ELR (cell line): Measurements from ENCODE around the gene AMD1.
A peak's percentile ranks its signal among the peaks of the same experiment; 100 is the strongest.
"Not testable (repeated sequence)": the region's sequence is repeated elsewhere in the genome, so short reads cannot be mapped to it uniquely, and the experiment has no call there.

Source experiments
- DNase-seq: peaks from one replicate; pipeline ENCODE4 v3.0.0-alpha.2; 2015; ENCODE audit warnings: low read depth

Gene AMD1

GRCh38 chr6:110877569-110877968, 3.0 kb downstream of the AMD1 start:
- no peak for DNase-seq

- DNase-seq, result peak; percentile 62
Observed at GRCh38 chr6:110878751-110879522, 4.4 kb downstream of the AMD1 start.

GRCh38 chr6:110880651-110881050, 6.1 kb downstream of the AMD1 start:
- DNase-seq, result no peak

- no peak for DNase-seq
Observed at GRCh38 chr6:110881546-110882273, 7.1 kb downstream of the AMD1 start.

GRCh38 chr6:110882274-110882619, 7.7 kb downstream of the AMD1 start:
- DNase-seq, result no peak

GRCh38 chr6:110882824-110883554, 8.4 kb downstream of the AMD1 start:
- no peak for DNase-seq

GRCh38 chr6:110884321-110884720, 9.7 kb downstream of the AMD1 start:
- no peak for DNase-seq

GRCh38 chr6:110885526-110885925, 10.9 kb downstream of the AMD1 start:
- no peak for DNase-seq

GRCh38 chr6:110886555-110887167, 12.1 kb downstream of the AMD1 start:
- DNase-seq, result no peak

- DNase-seq, result no peak
Observed at GRCh38 chr6:110890288-110890687, 15.7 kb downstream of the AMD1 start.

GRCh38 chr6:110895907-110896608, 21.5 kb downstream of the AMD1 start:
- DNase-seq, result no peak

GRCh38 chr6:110897433-110897832, 22.8 kb downstream of the AMD1 start:
- DNase-seq, result peak; percentile 31

- no peak for DNase-seq
Observed at GRCh38 chr6:110898111-110898510, 23.5 kb downstream of the AMD1 start.

- no peak for DNase-seq
Observed at GRCh38 chr6:110900028-110900598, 25.5 kb downstream of the AMD1 start.

- not testable (repeated sequence) for DNase-seq
Observed at GRCh38 chr6:110901601-110902000, 27.0 kb downstream of the AMD1 start.

- no peak for DNase-seq
Observed at GRCh38 chr6:110902091-110902490, 27.5 kb downstream of the AMD1 start.

GRCh38 chr6:110906273-110906672, 31.7 kb downstream of the AMD1 start:
- not testable (repeated sequence) for DNase-seq

- DNase-seq, result no peak
Observed at GRCh38 chr6:110930781-110931180, 56.2 kb downstream of the AMD1 start.

- DNase-seq, result no peak
Observed at GRCh38 chr6:110933912-110934311, 59.3 kb downstream of the AMD1 start.

GRCh38 chr6:110934381-110934898, 59.9 kb downstream of the AMD1 start:
- no peak for DNase-seq

- DNase-seq, result no peak
Observed at GRCh38 chr6:110935171-110935570, 60.6 kb downstream of the AMD1 start.
